Keratinocyte (primary cell): Measurements from ENCODE around the gene FAHD1.

Source experiments
- CTCF ChIP-seq, 3 experiments: IDR thresholded peaks in 1 of 3; conservative IDR thresholded peaks in 1 of 3; optimal IDR thresholded peaks in 1 of 3; 2 replicates in 2 of 3; 3 replicates in 1 of 3; pipeline versions ENCODE3 to v1.5.1; 2011; ENCODE audit warnings: low read length in 3 of 3, mild to moderate bottlenecking in 3 of 3, moderate library complexity in 2 of 3, control low read depth in 1 of 3, inconsistent platforms in 1 of 3; ENCODE audit not compliant: insufficient read depth in 2 of 3; ENCODE audit errors: extremely low read depth in 1 of 3
- EZH2 ChIP-seq: IDR thresholded peaks from one replicate; pipeline ENCODE4 v1.6.1; 2012; ENCODE audit warnings: inconsistent platforms, mild to moderate bottlenecking, low read length, moderate library complexity

- TF ChIP-seq CTCF (optimal IDR thresholded peaks at IDR 0.05 in 1 of 3, IDR thresholded peaks at IDR 0.05 in 1 of 3, conservative IDR thresholded peaks at IDR 0.05 in 1 of 3; ENCODE audit: extremely low read depth in 1 of 3, insufficient read depth in 2 of 3, low read length in 3 of 3) (no peak), EZH2 (no peak)
Observed at GRCh38 chr16:1832838-1833454, 5.9 kb downstream of the FAHD1 start.
